HG03097 (cell line): ENCODE results near the gene TBC1D4.
"Not testable (repeated sequence)": the region's sequence is repeated elsewhere in the genome, so short reads cannot be mapped to it uniquely, and the experiment has no call there.

Source experiments
- ATAC-seq: cut with Tn5 transposase; IDR thresholded peaks from one replicate; pipeline ENCODE4 v1.9.1; 2021; ENCODE audit not compliant: unreplicated experiment, low FRiP score

TBC1D4 gene

DNA sequence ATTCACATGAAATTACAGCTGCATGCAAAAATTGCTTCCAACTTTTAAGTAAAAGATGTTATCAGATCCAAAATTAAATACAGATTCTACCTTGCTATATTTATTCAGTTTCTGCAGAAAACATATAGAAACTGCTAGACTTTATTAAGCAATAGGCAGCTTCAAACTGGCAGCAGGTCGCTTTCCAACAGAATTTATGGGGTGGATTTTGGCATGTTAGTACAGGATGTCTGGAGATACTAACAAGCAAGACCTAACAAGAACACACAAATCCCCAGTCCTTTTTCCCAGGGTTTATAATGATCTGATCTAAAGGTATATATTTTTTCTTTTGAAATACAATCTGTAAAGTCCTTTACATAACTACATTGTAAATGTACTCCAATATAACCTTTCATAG, 27.5 kb downstream of the TBC1D4 start:
- ATAC-seq = no peak

DNA sequence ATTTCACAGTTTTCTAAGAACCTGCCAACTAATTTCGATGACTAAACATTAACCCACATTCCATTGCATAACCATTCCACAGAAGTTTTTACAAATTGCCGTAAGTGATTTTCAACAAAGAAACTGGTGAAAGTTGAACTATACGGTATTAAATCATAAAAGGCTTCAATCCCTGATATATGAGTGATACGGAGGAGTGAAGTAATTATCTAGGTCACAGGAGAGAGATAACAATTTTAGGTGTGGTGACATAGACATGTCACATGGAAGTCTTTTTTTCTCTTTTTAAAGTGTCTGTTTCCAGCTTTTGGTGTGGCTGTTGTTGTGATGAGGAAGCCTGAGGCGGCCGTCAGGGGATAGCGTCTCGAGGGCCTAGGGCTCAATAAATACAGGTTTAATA, 29.4 kb downstream of the TBC1D4 start:
- no peak for ATAC-seq

DNA sequence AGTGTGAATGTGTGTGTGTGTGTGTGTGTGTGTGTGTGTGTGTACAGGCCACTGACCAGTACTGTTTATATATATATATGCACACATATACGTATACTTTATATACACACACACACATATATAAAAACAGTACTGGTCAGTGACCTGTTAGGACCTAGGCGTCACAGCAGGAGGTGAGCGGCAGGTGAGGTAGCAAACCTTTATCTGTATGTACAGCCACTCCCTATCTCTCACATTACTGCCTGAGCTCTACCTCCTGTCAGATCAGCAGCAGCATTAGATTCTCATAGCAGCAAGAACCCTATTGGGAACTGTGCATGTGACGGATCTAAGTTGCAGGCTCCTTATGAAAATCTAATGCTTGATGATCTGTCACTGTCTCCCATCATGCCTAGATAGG, 34.5 kb downstream of the TBC1D4 start:
- no peak for ATAC-seq

- ATAC-seq = no peak
These were observed 35.1 kb downstream of the TBC1D4 start for GRCh38 chr13:75446874-75447273.

GRCh38 chr13:75445717-75446499, 36.1 kb downstream of the TBC1D4 start:
- no peak for ATAC-seq

GRCh38 chr13:75444016-75444415, 38.0 kb downstream of the TBC1D4 start:
- no peak for ATAC-seq

GRCh38 chr13:75443356-75443958, 38.5 kb downstream of the TBC1D4 start:
- ATAC-seq = no peak

GRCh38 chr13:75442736-75443234, 39.2 kb downstream of the TBC1D4 start:
- ATAC-seq = no peak

GRCh38 chr13:75440100-75440499, 41.9 kb downstream of the TBC1D4 start:
- ATAC-seq = no peak

GRCh38 chr13:75437582-75438318, 44.2 kb downstream of the TBC1D4 start:
- ATAC-seq = no peak

GRCh38 chr13:75434126-75434525, 47.8 kb downstream of the TBC1D4 start:
- ATAC-seq = not testable (repeated sequence)

- no peak for ATAC-seq
These were observed 49.1 kb downstream of the TBC1D4 start for GRCh38 chr13:75432811-75433244.

DNA sequence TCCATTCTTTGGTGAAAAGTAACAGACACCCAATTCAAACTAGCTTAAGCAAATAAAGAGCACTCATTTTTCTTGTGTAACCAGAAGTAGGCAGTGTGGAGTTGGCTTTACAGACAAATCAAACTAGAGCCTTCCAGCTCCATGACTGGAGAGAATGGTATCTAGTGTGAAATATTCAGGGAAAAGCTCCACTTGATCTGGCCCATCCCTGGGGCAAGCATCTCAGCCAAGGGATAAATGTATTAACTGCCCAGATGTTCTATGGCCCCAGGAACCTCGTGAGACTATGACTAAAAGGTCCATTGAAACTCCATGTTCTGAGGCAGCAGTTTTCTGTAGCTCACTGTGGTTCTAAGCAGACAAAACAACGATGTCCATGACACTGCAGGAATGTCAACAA, 49.9 kb downstream of the TBC1D4 start:
- ATAC-seq = no peak

- no peak for ATAC-seq
These were observed 51.3 kb downstream of the TBC1D4 start for GRCh38 chr13:75430436-75431209.

- ATAC-seq = no peak
These were observed 55.5 kb downstream of the TBC1D4 start for GRCh38 chr13:75426421-75426820.

GRCh38 chr13:75425216-75426009, 56.6 kb downstream of the TBC1D4 start:
- ATAC-seq = peak; percentile 93

DNA sequence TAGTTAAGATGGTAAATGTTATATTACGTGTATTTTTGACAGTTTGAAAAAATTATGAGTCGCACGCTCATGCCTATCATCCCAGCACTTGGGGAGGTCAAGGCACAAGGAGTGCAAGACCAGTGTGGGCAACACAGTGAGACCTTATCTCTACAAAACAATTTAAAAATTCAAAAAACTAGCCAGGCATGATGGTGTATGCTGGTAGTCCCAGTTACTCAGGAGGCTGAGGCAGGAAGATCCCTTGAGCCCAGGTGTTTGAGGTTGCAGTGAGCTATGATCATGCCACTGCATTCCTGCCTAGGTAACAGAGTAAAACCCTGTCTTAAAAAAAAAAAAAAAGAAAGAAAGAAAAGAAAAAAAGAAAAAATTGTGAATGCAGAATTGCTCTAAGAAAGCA, 58.0 kb downstream of the TBC1D4 start:
- ATAC-seq = no peak

GRCh38 chr13:75422028-75422427, 59.9 kb downstream of the TBC1D4 start:
- no peak for ATAC-seq

DNA sequence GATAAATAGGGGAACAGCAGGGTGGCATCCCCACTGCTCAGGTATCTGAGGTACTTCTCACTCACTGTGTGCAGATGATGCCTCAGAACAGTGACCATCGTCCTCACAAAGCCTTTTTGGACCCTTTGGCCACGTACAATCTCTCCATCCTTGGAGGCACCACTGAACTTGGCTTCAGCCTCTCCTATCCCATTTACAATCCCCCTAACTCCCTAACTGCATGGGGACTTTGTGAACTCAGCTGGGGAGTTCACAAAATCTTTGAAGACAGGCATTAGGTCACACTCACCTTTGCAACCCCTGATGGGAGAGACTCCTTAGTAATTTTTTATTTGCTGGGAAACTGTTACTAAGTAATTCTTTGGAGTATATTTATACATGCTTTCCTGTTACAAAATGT, 60.8 kb downstream of the TBC1D4 start:
- ATAC-seq = no peak

GRCh38 chr13:75419656-75420055, 62.3 kb downstream of the TBC1D4 start:
- ATAC-seq = no peak
